Measurements from ENCODE around the gene SNX30.

- no peak for TF ChIP-seq CTCF (IDR thresholded peaks at IDR 0.05)
- no peak for TF ChIP-seq EZH2 (IDR thresholded peaks at IDR 0.05; ENCODE audit: borderline replicate concordance, insufficient read depth, low read depth, low read length, poor library complexity, severe bottlenecking)
Observed at GRCh38 chr9:112900901-112901300, 150.3 kb downstream of the SNX30 start.

Data from B cell (primary cell).